Liver (tissue), 9 donors: ENCODE measurements around the gene GPR62. TPM values are rescaled to one million over a fixed set of nuclear protein-coding genes. Genes with fewer than 3 reads are reported as not detected.
A peak's percentile ranks its signal among the peaks of the same experiment; 100 is the strongest.

Experiments used
- DNase-seq: peaks from one replicate; pipeline ENCODE4 v3.0.0-alpha.2; 2017; ENCODE audit warnings: low spot score
- H3K27ac ChIP-seq, 2 donors: one replicate each; pipeline ENCODE4 v1.7.0; 2013; ENCODE audit warnings: inconsistent platforms in 2 of 2, low read length in 2 of 2, control low read depth in 1 of 2, low read depth in 1 of 2, mild to moderate bottlenecking in 1 of 2
- H3K27me3 ChIP-seq, 4 donors: one replicate each; pipeline versions ENCODE4 v1.6.1 to v1.7.0; 2013; ENCODE audit warnings: low read length in 3 of 4, inconsistent platforms in 1 of 4, mild to moderate bottlenecking in 1 of 4, moderate library complexity in 1 of 4; ENCODE audit not compliant: control insufficient read depth in 4 of 4, insufficient read depth in 4 of 4
- H3K36me3 ChIP-seq, 4 donors: one replicate each; pipeline versions ENCODE4 v1.6.1 to v1.7.0; 2013; ENCODE audit warnings: low read length in 3 of 4, mild to moderate bottlenecking in 3 of 4, low read depth in 1 of 4, moderate library complexity in 1 of 4; ENCODE audit not compliant: control insufficient read depth in 4 of 4, insufficient read depth in 3 of 4
- H3K4me1 ChIP-seq, 4 donors: one replicate each; pipeline versions ENCODE4 v1.6.1 to v1.7.0; 2013; ENCODE audit warnings: low read length in 3 of 4, mild to moderate bottlenecking in 3 of 4, moderate library complexity in 1 of 4; ENCODE audit not compliant: control insufficient read depth in 4 of 4, insufficient read depth in 4 of 4
- H3K4me3 ChIP-seq, 3 donors: one replicate each; pipeline versions ENCODE4 v1.6.1 to v1.7.0; 2013; ENCODE audit warnings: low read length in 3 of 3, control low read depth in 1 of 3, low read depth in 1 of 3, mild to moderate bottlenecking in 1 of 3
- H3K9ac ChIP-seq, 2 donors: one replicate each; pipeline ENCODE4 v1.7.0; 2013; ENCODE audit warnings: low read length in 2 of 2, mild to moderate bottlenecking in 2 of 2, moderate library complexity in 2 of 2, control low read depth in 1 of 2, low read depth in 1 of 2
- H3K9me3 ChIP-seq, 4 donors: one replicate each; pipeline versions ENCODE4 v1.6.1 to v1.7.0; 2013; ENCODE audit warnings: low read length in 3 of 4; ENCODE audit not compliant: control insufficient read depth in 4 of 4
- CTCF ChIP-seq: fragments of 150-350 bp; IDR thresholded peaks from 2 replicates; pipeline ENCODE4 v1.5.1; 2017; ENCODE audit warnings: improper control_type of control experiment, low read depth, low read length; ENCODE audit not compliant: missing input control
- EGR1 ChIP-seq, 2 donors: IDR thresholded peaks; 2 replicates each; pipeline ENCODE4 v1.6.1; 2016 to 2018; ENCODE audit warnings: antibody characterized with exemption in 2 of 2, low read depth in 2 of 2
- FOXA1 ChIP-seq: IDR thresholded peaks from 2 replicates; pipeline ENCODE4 v1.6.1; 2016; ENCODE audit warnings: antibody characterized with exemption
- FOXA2 ChIP-seq: IDR thresholded peaks from 2 replicates; pipeline ENCODE4 v1.6.1; 2016; ENCODE audit warnings: antibody characterized with exemption
- GABPA ChIP-seq, 2 donors: IDR thresholded peaks in 1 of 2; conservative IDR thresholded peaks in 1 of 2; 2 replicates each; pipeline ENCODE4 v1.6.1; 2016; ENCODE audit warnings: antibody characterized with exemption in 2 of 2, mild to moderate bottlenecking in 1 of 2, moderate library complexity in 1 of 2
- HNF4A ChIP-seq, 2 donors: conservative IDR thresholded peaks; 2 replicates each; pipeline ENCODE4 v1.6.1; 2016; ENCODE audit warnings: antibody characterized with exemption in 2 of 2, mild to moderate bottlenecking in 2 of 2
- HNF4G ChIP-seq: IDR thresholded peaks from 2 replicates; pipeline ENCODE4 v1.6.1; 2016; ENCODE audit warnings: antibody characterized with exemption
- JUND ChIP-seq, 2 donors: IDR thresholded peaks; 2 replicates each; pipeline ENCODE4 v1.6.1; 2016; ENCODE audit warnings: antibody characterized with exemption in 2 of 2
- MAX ChIP-seq: IDR thresholded peaks from 2 replicates; pipeline ENCODE4 v1.6.1; 2016; ENCODE audit warnings: antibody characterized with exemption
- NR2F2 ChIP-seq: IDR thresholded peaks from 2 replicates; pipeline ENCODE4 v1.6.1; 2016; ENCODE audit warnings: antibody characterized with exemption
- RAD21 ChIP-seq, 2 donors: IDR thresholded peaks; 2 replicates each; pipeline ENCODE4 v1.6.1; 2016; ENCODE audit warnings: antibody characterized with exemption in 2 of 2, mild to moderate bottlenecking in 2 of 2
- RXRA ChIP-seq, 2 donors: IDR thresholded peaks; 2 replicates each; pipeline ENCODE4 v1.6.1; 2017 to 2018; ENCODE audit warnings: antibody characterized with exemption in 2 of 2, mild to moderate bottlenecking in 1 of 2
- SP1 ChIP-seq: IDR thresholded peaks from 2 replicates; pipeline ENCODE4 v1.6.1; 2018; ENCODE audit warnings: antibody characterized with exemption, mild to moderate bottlenecking
- TAF1 ChIP-seq: conservative IDR thresholded peaks from 2 replicates; pipeline ENCODE4 v1.6.1; 2016; ENCODE audit warnings: antibody characterized with exemption, mild to moderate bottlenecking
- WGBS: extraction: QIAGEN DNeasy Blood & Tissue Kit; methylation state at CpG from one replicate; pipeline ENCODE4 v1.1.7; 2013; 5-methylcytosine and 5-hydroxymethylcytosine counted together
- polyA plus RNA-seq, 2 donors: library from polyadenylated mRNA; stranded (reverse) in 1 of 2; unstranded in 1 of 2; fragments of 200-250 nt in 1 of 2; fragments of >200 nt in 1 of 2; fragmentation: Nextera tagmentation in 1 of 2; extraction: Ambion mirVana in 1 of 2; gene quantifications; one replicate each; pipeline versions ENCODE4 v1.2.1 to v1.2.3, GENCODE V29; 2013 to 2015
- total RNA-seq, 2 donors: library from RNA; depleted of rRNA; stranded (reverse); fragments of >200 nt; gene quantifications; one replicate each; pipeline ENCODE4 v1.2.3, GENCODE V29; 2014
- TF ChIP-seq, protein P1 (sequence below): IDR thresholded peaks from 2 replicates; pipeline ENCODE4 v1.6.1; 2016; ENCODE audit warnings: antibody characterized with exemption
- TF ChIP-seq, protein P2 (sequence below): IDR thresholded peaks from 2 replicates; pipeline ENCODE4 v1.6.1; 2016; ENCODE audit warnings: antibody characterized with exemption, mild to moderate bottlenecking
- donor health status: healthy.
- donor health status: healthy.
- donor health status: healthy.
- donor health status: healthy.
- donor health status: healthy.

GPR62 gene
- total and polyA plus RNA-seq, 4 donors = 0.07 to 0.08 TPM; not detected in 2

DNA sequence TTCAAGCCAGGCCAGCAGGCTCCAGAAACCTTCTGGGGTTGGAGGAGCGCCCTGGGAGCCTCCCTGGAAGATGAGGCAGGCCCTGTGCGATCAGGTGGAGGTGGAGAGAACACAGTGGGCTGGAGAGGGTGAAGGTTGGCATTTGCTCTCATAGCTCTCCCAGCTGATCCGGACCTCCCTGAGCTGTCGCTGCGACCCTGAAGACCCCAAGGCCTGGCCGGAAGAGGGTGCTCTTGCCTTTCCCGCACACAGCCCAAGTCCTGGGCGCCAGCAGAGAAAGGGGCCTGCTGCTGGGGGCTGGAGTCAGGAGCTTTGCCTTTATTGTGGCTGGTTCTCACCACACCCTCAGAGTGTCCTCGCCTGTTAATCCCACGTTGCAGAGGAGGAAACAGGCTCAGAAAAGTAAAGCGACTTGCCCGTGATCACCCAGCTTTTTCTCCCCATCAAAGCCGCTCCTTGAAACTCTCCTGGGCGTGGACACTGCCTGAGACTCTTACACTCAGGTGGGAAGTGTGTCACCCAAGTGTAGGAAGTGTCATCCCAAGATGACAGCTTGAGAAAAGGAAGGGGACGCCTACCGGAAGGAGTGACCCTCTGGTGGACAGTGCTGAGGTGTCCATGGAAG lies 49.1 kb downstream of the GPR62 start:
- H3K36me3 ChIP-seq = no peaks in the 10 kb centered on the region
- no peak overlapping the region for H3K4me3 ChIP-seq
- 69% methylated on average over 16 of the region's 16 CpGs for WGBS
- H3K9me3 ChIP-seq = no peaks in the 10 kb centered on the region
- TF ChIP-seq FOXA2 (no peak), RAD21 (IDR thresholded peaks at IDR 0.05) (peak; percentile 65 to 77), SP1 (no peak), CTCF (peak; percentile 17), MAX (no peak), TAF1 (no peak), RXRA (IDR thresholded peaks at IDR 0.05) (no peak), EGR1 (IDR thresholded peaks at IDR 0.05; ENCODE audit: low read depth in 2 of 2) (no peak)
- TF ChIP-seq, protein P1, sequence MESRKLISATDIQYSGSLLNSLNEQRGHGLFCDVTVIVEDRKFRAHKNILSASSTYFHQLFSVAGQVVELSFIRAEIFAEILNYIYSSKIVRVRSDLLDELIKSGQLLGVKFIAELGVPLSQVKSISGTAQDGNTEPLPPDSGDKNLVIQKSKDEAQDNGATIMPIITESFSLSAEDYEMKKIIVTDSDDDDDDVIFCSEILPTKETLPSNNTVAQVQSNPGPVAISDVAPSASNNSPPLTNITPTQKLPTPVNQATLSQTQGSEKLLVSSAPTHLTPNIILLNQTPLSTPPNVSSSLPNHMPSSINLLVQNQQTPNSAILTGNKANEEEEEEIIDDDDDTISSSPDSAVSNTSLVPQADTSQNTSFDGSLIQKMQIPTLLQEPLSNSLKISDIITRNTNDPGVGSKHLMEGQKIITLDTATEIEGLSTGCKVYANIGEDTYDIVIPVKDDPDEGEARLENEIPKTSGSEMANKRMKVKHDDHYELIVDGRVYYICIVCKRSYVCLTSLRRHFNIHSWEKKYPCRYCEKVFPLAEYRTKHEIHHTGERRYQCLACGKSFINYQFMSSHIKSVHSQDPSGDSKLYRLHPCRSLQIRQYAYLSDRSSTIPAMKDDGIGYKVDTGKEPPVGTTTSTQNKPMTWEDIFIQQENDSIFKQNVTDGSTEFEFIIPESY = no peak
- TF ChIP-seq, protein P2, sequence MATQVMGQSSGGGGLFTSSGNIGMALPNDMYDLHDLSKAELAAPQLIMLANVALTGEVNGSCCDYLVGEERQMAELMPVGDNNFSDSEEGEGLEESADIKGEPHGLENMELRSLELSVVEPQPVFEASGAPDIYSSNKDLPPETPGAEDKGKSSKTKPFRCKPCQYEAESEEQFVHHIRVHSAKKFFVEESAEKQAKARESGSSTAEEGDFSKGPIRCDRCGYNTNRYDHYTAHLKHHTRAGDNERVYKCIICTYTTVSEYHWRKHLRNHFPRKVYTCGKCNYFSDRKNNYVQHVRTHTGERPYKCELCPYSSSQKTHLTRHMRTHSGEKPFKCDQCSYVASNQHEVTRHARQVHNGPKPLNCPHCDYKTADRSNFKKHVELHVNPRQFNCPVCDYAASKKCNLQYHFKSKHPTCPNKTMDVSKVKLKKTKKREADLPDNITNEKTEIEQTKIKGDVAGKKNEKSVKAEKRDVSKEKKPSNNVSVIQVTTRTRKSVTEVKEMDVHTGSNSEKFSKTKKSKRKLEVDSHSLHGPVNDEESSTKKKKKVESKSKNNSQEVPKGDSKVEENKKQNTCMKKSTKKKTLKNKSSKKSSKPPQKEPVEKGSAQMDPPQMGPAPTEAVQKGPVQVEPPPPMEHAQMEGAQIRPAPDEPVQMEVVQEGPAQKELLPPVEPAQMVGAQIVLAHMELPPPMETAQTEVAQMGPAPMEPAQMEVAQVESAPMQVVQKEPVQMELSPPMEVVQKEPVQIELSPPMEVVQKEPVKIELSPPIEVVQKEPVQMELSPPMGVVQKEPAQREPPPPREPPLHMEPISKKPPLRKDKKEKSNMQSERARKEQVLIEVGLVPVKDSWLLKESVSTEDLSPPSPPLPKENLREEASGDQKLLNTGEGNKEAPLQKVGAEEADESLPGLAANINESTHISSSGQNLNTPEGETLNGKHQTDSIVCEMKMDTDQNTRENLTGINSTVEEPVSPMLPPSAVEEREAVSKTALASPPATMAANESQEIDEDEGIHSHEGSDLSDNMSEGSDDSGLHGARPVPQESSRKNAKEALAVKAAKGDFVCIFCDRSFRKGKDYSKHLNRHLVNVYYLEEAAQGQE = no peak
- no peak for DNase-seq
- no peak overlapping the region for H3K27ac ChIP-seq
- peaks cover 0 to 18% (median 1%) of the 10 kb centered on the region in 4 donors for H3K4me1 ChIP-seq
- no peaks in the 10 kb centered on the region for H3K27me3 ChIP-seq
- H3K9ac ChIP-seq = no peak overlapping the region

- Histone ChIP-seq H3K9me3 (no peaks in the 10 kb centered on the region), H3K4me1 (peaks cover 0 to 18% (median 1%) of the 10 kb centered on the region in 4 donors), H3K27me3 (no peaks in the 10 kb centered on the region), H3K27ac (no peak overlapping the region), H3K4me3 (no peak overlapping the region), H3K9ac (no peak overlapping the region), H3K36me3 (no peaks in the 10 kb centered on the region)
- WGBS = 85% methylated on average over 4 of the region's 4 CpGs
- DNase-seq = no peak
- TF ChIP-seq HNF4G (no peak), MAX (no peak), GABPA (IDR thresholded peaks at IDR 0.05 in 1 of 2, conservative IDR thresholded peaks at IDR 0.05 in 1 of 2) (no peak), EGR1 (IDR thresholded peaks at IDR 0.05; ENCODE audit: low read depth in 2 of 2) (no peak), SP1 (no peak), FOXA1 (no peak), RAD21 (IDR thresholded peaks at IDR 0.05) (no peak), JUND (IDR thresholded peaks at IDR 0.05) (no peak), HNF4A (conservative IDR thresholded peaks at IDR 0.05) (no peak), RXRA (IDR thresholded peaks at IDR 0.05) (no peak), FOXA2 (no peak), TAF1 (no peak), NR2F2 (no peak)
- TF ChIP-seq, protein P2 = no peak
Measured at GRCh38 chr3:52004906-52005395, 49.8 kb downstream of the GPR62 start.
